SK-N-SH (cell line): ENCODE results near the gene ZNF584. TPM values are rescaled to one million over a fixed set of nuclear protein-coding genes. Genes with fewer than 3 reads are reported as not detected.

Source experiments
- CTCF ChIA-PET: fragments of 300-600, 350-600 bp; formaldehyde crosslinking; extraction: SDS; loops from one replicate; lab custom pipeline; 2021; lab: Yijun Ruan, JAX
- POLR2A ChIA-PET: fragments of 350-600 bp; sonication (Branson Sonifier 250); formaldehyde crosslinking; extraction: SDS; loops from one replicate; lab custom pipeline; 2020; ENCODE audit warnings: antibody characterized with exemption, inconsistent platforms; lab: Yijun Ruan, JAX
- DNase-seq: peaks from one replicate; pipeline ENCODE4 v3.0.0; 2012
- H2AFZ ChIP-seq: fragments of 200-600 bp; sonication (generic); 2 replicates; pipeline ENCODE4 v1.8.1; 2016; ENCODE audit warnings: antibody characterized with exemption, mild to moderate bottlenecking, low read depth
- H3F3A ChIP-seq: fragments of 200-600 bp; sonication (generic); replicated peaks from 2 replicates; pipeline ENCODE3; 2016; ENCODE audit warnings: antibody characterized with exemption, mild to moderate bottlenecking; ENCODE audit not compliant: insufficient read depth
- H3K27ac ChIP-seq, 2 experiments: fragments of 200-500 bp in 1 of 2; fragments of 200-600 bp in 1 of 2; sonication (Bioruptor generic) in 1 of 2; sonication (generic), shearing (Covaris generic) in 1 of 2; 2 replicates each; pipeline versions ENCODE4 v1.5.1 to v1.6.1; 2014 to 2016; ENCODE audit warnings: low read depth in 2 of 2, inconsistent platforms in 1 of 2, low read length in 1 of 2, mild to moderate bottlenecking in 1 of 2, mixed read lengths in 1 of 2
- H3K27me3 ChIP-seq: fragments of 200-600 bp; sonication (generic), shearing (Covaris generic); 2 replicates; pipeline ENCODE4 v1.6.1; 2016; ENCODE audit warnings: mixed run types; ENCODE audit not compliant: insufficient read depth
- H3K36me3 ChIP-seq, 2 experiments: fragments of 200-500 bp in 1 of 2; fragments of 200-600 bp in 1 of 2; sonication (Bioruptor generic) in 1 of 2; sonication (generic) in 1 of 2; replicated peaks in 1 of 2; 2 replicates each; pipeline versions ENCODE3 to v1.5.1; 2014 to 2016; ENCODE audit warnings: low read length in 1 of 2, mild to moderate bottlenecking in 1 of 2; ENCODE audit not compliant: insufficient read depth in 2 of 2, control insufficient read depth in 1 of 2
- H3K4me1 ChIP-seq, 2 experiments: fragments of 200-500 bp in 1 of 2; fragments of 200-600 bp in 1 of 2; sonication (Bioruptor generic) in 1 of 2; sonication (generic), shearing (Covaris generic) in 1 of 2; 2 replicates each; pipeline versions ENCODE4 v1.5.1 to v1.6.1; 2014 to 2016; ENCODE audit warnings: low read depth in 1 of 2, low read length in 1 of 2, mixed run types in 1 of 2; ENCODE audit not compliant: insufficient read depth in 2 of 2, control insufficient read depth in 1 of 2
- H3K4me2 ChIP-seq: fragments of 200-600 bp; sonication (generic), shearing (Covaris generic); 2 replicates; pipeline ENCODE4 v1.6.1; 2017; ENCODE audit warnings: mixed run types
- H3K4me3 ChIP-seq, 2 experiments: fragments of 200-500 bp in 1 of 2; fragments of 200-600 bp in 1 of 2; sonication (Bioruptor generic) in 1 of 2; sonication (generic), shearing (Covaris generic) in 1 of 2; 2 replicates each; pipeline versions ENCODE4 v1.5.1 to v1.8.1; 2014 to 2016; ENCODE audit warnings: low read depth in 2 of 2, inconsistent platforms in 1 of 2, low read length in 1 of 2, mild to moderate bottlenecking in 1 of 2, mixed read lengths in 1 of 2, moderate library complexity in 1 of 2
- H3K79me2 ChIP-seq: fragments of 200-600 bp; sonication (generic); 2 replicates; pipeline ENCODE4 v1.8.1; 2017; ENCODE audit warnings: mild to moderate bottlenecking; ENCODE audit not compliant: insufficient read depth
- H3K9ac ChIP-seq: fragments of 200-600 bp; sonication (generic); 2 replicates; pipeline ENCODE4 v1.6.1; 2017; ENCODE audit warnings: mixed run types
- H3K9me2 ChIP-seq: fragments of 200-600 bp; sonication (generic); 2 replicates; pipeline ENCODE4 v1.6.1; 2017; ENCODE audit warnings: mixed run types
- H3K9me3 ChIP-seq: fragments of 200-600 bp; sonication (generic); 2 replicates; pipeline ENCODE4 v1.6.1; 2017; ENCODE audit warnings: mixed run types, mild to moderate bottlenecking, moderate library complexity
- H4K20me1 ChIP-seq: fragments of 200-600 bp; sonication (generic); 2 replicates; pipeline ENCODE4 v1.6.1; 2017; ENCODE audit warnings: mild to moderate bottlenecking, mixed run types; ENCODE audit not compliant: insufficient read depth
- FOXM1 ChIP-seq: IDR thresholded peaks from 2 replicates; pipeline ENCODE4 v1.4.0; 2012; ENCODE audit warnings: low read depth, mild to moderate bottlenecking
- GABPA ChIP-seq: IDR thresholded peaks from 2 replicates; pipeline ENCODE4 v1.4.0; 2012; ENCODE audit warnings: low read depth, mild to moderate bottlenecking
- GATA2 ChIP-seq: sonication (generic); formaldehyde crosslinking; IDR thresholded peaks from 2 replicates; pipeline ENCODE4 v1.5.0; 2020; ENCODE audit warnings: mild to moderate bottlenecking, missing genetic modification reagents
- IRF3 ChIP-seq: fragments of 150-350 bp; IDR thresholded peaks from 2 replicates; pipeline ENCODE4 v1.6.1; 2016; ENCODE audit warnings: mild to moderate bottlenecking, low read depth, low read length
- MAX ChIP-seq: IDR thresholded peaks from 2 replicates; pipeline ENCODE4 v1.4.0; 2012; ENCODE audit warnings: low read depth
- MXI1 ChIP-seq: IDR thresholded peaks from 2 replicates; pipeline ENCODE4 v1.6.1; 2012; ENCODE audit warnings: mild to moderate bottlenecking, low read depth, low read length, improper control_type of control experiment
- NFIC ChIP-seq: IDR thresholded peaks from 2 replicates; pipeline ENCODE4 v1.4.0; 2012; ENCODE audit warnings: borderline replicate concordance
- PBX3 ChIP-seq: IDR thresholded peaks from 2 replicates; pipeline ENCODE4; 2012
- RAD21 ChIP-seq: IDR thresholded peaks from 2 replicates; pipeline ENCODE4 v1.6.1; 2012; ENCODE audit warnings: mild to moderate bottlenecking, low read length
- RCOR1 ChIP-seq: fragments of 150-350 bp; IDR thresholded peaks from 2 replicates; pipeline ENCODE4 v1.6.1; 2017; ENCODE audit warnings: antibody characterized with exemption, low read length
- RXRA ChIP-seq: IDR thresholded peaks from 2 replicates; pipeline ENCODE4 v1.4.0; 2012; ENCODE audit warnings: low read depth, mild to moderate bottlenecking, borderline replicate concordance
- SIN3A ChIP-seq: IDR thresholded peaks from 2 replicates; pipeline ENCODE4 v1.6.1; 2012; ENCODE audit warnings: low read depth, mild to moderate bottlenecking, low read length, moderate library complexity, borderline replicate concordance
- SMC3 ChIP-seq: IDR thresholded peaks from 2 replicates; pipeline ENCODE4 v1.6.1; 2012; ENCODE audit warnings: low read depth, low read length, improper control_type of control experiment
- TAF1 ChIP-seq: IDR thresholded peaks from 2 replicates; pipeline ENCODE4 v1.6.1; 2012; ENCODE audit warnings: low read depth, mild to moderate bottlenecking, low read length, moderate library complexity, borderline replicate concordance
- TEAD4 ChIP-seq: IDR thresholded peaks from 2 replicates; pipeline ENCODE4 v1.4.0; 2012; ENCODE audit warnings: mild to moderate bottlenecking, borderline replicate concordance; ENCODE audit not compliant: insufficient read depth
- USF1 ChIP-seq: IDR thresholded peaks from 2 replicates; pipeline ENCODE4 v1.4.0; 2012; ENCODE audit warnings: low read depth, borderline replicate concordance
- USF2 ChIP-seq: fragments of 150-350 bp; IDR thresholded peaks from 2 replicates; pipeline ENCODE4 v1.6.1; 2017; ENCODE audit warnings: antibody characterized with exemption, low read length, low read depth, borderline replicate concordance
- WGBS: methylation state at CpG from one replicate; pipeline ENCODE4 v1.1.6; 2017; ENCODE audit warnings: low lambda C conversion rate; 5-methylcytosine and 5-hydroxymethylcytosine counted together
- polyA plus RNA-seq, 3 experiments: library from polyadenylated mRNA; depleted of rRNA; stranded (reverse); fragments of >200 nt; gene quantifications; 2 replicates each; pipeline ENCODE4 v1.2.3, GENCODE V29; 2012

Gene ZNF584
- polyA plus RNA-seq, 1 of the 3 experiments (the other 2 are of a cell fraction): 9.4 TPM

GRCh38 chr19:58380037-58380661 is 28.3 kb upstream of the ZNF584 start:
- Histone ChIP-seq H3K9ac (peak overlapping the region; percentile 84), H3K9me3 (no peaks in the 10 kb centered on the region), H3F3A (peaks cover 12% of the 10 kb centered on the region), H4K20me1 (no peaks in the 10 kb centered on the region), H3K4me2 (peak overlapping the region; percentile 98), H3K4me3 (peak overlapping the region; percentile 56 to 99), H3K79me2 (peaks cover 21% of the 10 kb centered on the region), H3K27me3 (no peaks in the 10 kb centered on the region), H3K36me3 (no peaks in the 10 kb centered on the region), H3K4me1 (peaks cover 5 to 21% of the 10 kb centered on the region in 2 experiments; a peak in 1 of 4 replicates), H3K27ac (peak overlapping the region; percentile 81 to 89), H3K9me2 (no peaks in the 10 kb centered on the region), H2AFZ (peak overlapping the region; percentile 79; the same call in 1 of the 2 replicates)
- DNase-seq: no peak
- ChIA-PET CTCF (interaction anchor here (0.7 to 1.7 kb wide), 3 partner anchors 14 to 138 kb away, joined by 3 read pairs; no protein-coding TSS in a partner anchor), POLR2A (interaction anchor here (0.8 to 1.3 kb wide), 4 partner anchors 18 to 96 kb away, joined by 3 to 7 read pairs (median 3); partner anchors contain the start of genes ZNF446, ZNF497, ZNF584 and ZSCAN22)
- 9% methylated on average over 18 of the region's 24 CpGs for WGBS
- TF ChIP-seq RAD21 (0 out of 2 replicates have a peak, but pooled peaks have one; percentile 15), USF2 (no peak)

GRCh38 chr19:58380662-58381459 is 27.6 kb upstream of the ZNF584 start, which contains the start of gene ZNF837:
Gene ZNF837 (minus strand): TSS chr19:58381030. CDS start chr19:58369332, 11,698 bp downstream.
- CTCF ChIA-PET: interaction anchor here (0.7 to 1.1 kb wide), 3 partner anchors 17 to 139 kb away, joined by 3 read pairs; partner anchors contain the start of gene ZBTB45
- Histone ChIP-seq H3K27me3 (no peaks in the 10 kb centered on the region), H3K9ac (peak within 1 kb of the TSS; percentile 84), H3K36me3 (no peaks in the 10 kb centered on the region), H3K9me3 (no peaks in the 10 kb centered on the region), H4K20me1 (no peaks in the 10 kb centered on the region), H3F3A (peaks cover 12% of the 10 kb centered on the region), H3K79me2 (peaks cover 26% of the 10 kb centered on the region), H3K4me2 (peak within 1 kb of the TSS; percentile 98), H2AFZ (peak within 1 kb of the TSS; percentile 79; the same call in 1 of the 2 replicates), H3K4me3 (peak within 1 kb of the TSS; percentile 56 to 99), H3K4me1 (peaks cover 12 to 28% of the 10 kb centered on the region in 2 experiments; a peak in 2 of 4 replicates), H3K9me2 (no peaks in the 10 kb centered on the region), H3K27ac (peak within 1 kb of the TSS; percentile 81 to 89)
- peak; percentile 93 for DNase-seq
- WGBS: under 1% methylated on average over 26 of the region's 83 CpGs
- POLR2A ChIA-PET: interaction anchor here (0.8 to 1.2 kb wide), 3 partner anchors 16 to 19 kb away, joined by 3 to 9 read pairs (median 7); partner anchors contain the start of gene ZNF497
- TF ChIP-seq TEAD4 (no peak), SMC3 (no peak; the same call in 1 of the 2 replicates), FOXM1 (no peak), RXRA (no peak), GABPA (peak; percentile 96), NFIC (no peak), RCOR1 (no peak), SIN3A (0 out of 2 replicates have a peak, but pooled peaks have one; percentile 63), IRF3 (peak; percentile 69), GATA2 (CRISPR knock-in tag) (no peak), USF2 (no peak), USF1 (peak; percentile 76), PBX3 (peak; percentile 99), TAF1 (peak; percentile 93), MAX (peak; percentile 87), MXI1 (peak; percentile 65)
